ENCODE data around the gene MFSD11.

- TF ChIP-seq POLR2A (IDR thresholded peaks at IDR 0.05) = no peak
- no peak for TF ChIP-seq CTCF (IDR thresholded peaks at IDR 0.05)
Observed at GRCh38 chr17:76808326-76808725, 70.4 kb downstream of the MFSD11 start.
